ENCODE results near the gene SAMD9L.

The SAMD9L gene

DNA sequence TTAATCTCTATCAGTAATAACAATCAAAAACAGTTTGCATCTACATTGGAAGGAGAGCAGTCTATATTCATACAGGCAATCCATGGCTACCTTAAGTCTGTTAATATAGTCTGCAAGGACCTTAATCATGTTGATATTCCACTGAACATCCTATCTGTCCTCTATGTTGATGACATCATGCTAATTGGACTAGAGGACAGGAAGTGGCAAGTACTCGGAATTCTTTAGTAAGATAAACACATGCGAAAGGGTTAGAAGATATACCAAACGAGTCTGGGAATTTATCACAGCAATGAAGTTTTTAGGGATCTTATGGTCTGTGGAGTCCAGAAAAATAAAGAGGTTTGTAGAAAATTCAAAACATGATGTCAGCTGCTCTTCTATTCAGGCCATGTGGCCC, 11.3 kb upstream of the SAMD9L start:
- peaks cover 17% of the 10 kb centered on the region; the same call in 1 of the 2 replicates for H3K9me3 ChIP-seq (ENCODE audit: insufficient read depth, low read length)
- no peak overlapping the region for H2AFZ ChIP-seq (ENCODE audit: low read depth, low read length, severe bottlenecking)
- no peak overlapping the region for H3K4me3 ChIP-seq (ENCODE audit: insufficient read depth, low read length, poor library complexity, severe bottlenecking)
- H3K4me2 ChIP-seq (ENCODE audit: low read depth, low read length, poor library complexity, severe bottlenecking): no peak overlapping the region
- H3K27me3 ChIP-seq (ENCODE audit: low read length): no peaks in the 10 kb centered on the region
- no peaks in the 10 kb centered on the region for H3F3A ChIP-seq (ENCODE audit: insufficient read depth)
- H3K36me3 ChIP-seq (ENCODE audit: low read length): peaks cover 1% of the 10 kb centered on the region; the same call in 1 of the 2 replicates
- no peak overlapping the region for H3K27ac ChIP-seq (ENCODE audit: low read depth, low read length)
- H3K9ac ChIP-seq (ENCODE audit: low read length): no peak overlapping the region
- no peaks in the 10 kb centered on the region for H3K9me2 ChIP-seq (replicated peaks; ENCODE audit: insufficient read depth, low read length)
- no peaks in the 10 kb centered on the region; the same call in 1 of the 2 replicates for H4K20me1 ChIP-seq (ENCODE audit: low read depth, low read length)
- no peaks in the 10 kb centered on the region for H3K79me2 ChIP-seq (ENCODE audit: insufficient read depth, low read length)
- TF ChIP-seq, protein P1, sequence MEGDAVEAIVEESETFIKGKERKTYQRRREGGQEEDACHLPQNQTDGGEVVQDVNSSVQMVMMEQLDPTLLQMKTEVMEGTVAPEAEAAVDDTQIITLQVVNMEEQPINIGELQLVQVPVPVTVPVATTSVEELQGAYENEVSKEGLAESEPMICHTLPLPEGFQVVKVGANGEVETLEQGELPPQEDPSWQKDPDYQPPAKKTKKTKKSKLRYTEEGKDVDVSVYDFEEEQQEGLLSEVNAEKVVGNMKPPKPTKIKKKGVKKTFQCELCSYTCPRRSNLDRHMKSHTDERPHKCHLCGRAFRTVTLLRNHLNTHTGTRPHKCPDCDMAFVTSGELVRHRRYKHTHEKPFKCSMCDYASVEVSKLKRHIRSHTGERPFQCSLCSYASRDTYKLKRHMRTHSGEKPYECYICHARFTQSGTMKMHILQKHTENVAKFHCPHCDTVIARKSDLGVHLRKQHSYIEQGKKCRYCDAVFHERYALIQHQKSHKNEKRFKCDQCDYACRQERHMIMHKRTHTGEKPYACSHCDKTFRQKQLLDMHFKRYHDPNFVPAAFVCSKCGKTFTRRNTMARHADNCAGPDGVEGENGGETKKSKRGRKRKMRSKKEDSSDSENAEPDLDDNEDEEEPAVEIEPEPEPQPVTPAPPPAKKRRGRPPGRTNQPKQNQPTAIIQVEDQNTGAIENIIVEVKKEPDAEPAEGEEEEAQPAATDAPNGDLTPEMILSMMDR (IDR thresholded peaks at IDR 0.05; ENCODE audit: insufficient read depth, low read length, poor library complexity, severe bottlenecking): no peak
- TF ChIP-seq EZH2phosphoT487 (conservative IDR thresholded peaks at IDR 0.05; ENCODE audit: low read length): no peak

- Histone ChIP-seq H3K79me2 (ENCODE audit: insufficient read depth, low read length) (no peaks in the 10 kb centered on the region), H3K27me3 (ENCODE audit: low read length) (no peaks in the 10 kb centered on the region), H3K9ac (ENCODE audit: low read length) (no peak overlapping the region), H3K4me3 (ENCODE audit: insufficient read depth, low read length, poor library complexity, severe bottlenecking) (no peak overlapping the region), H3K9me3 (ENCODE audit: insufficient read depth, low read length) (peaks cover 8% of the 10 kb centered on the region; the same call in 1 of the 2 replicates), H4K20me1 (ENCODE audit: low read depth, low read length) (no peaks in the 10 kb centered on the region), H3K4me2 (ENCODE audit: low read depth, low read length, poor library complexity, severe bottlenecking) (no peak overlapping the region), H2AFZ (ENCODE audit: low read depth, low read length, severe bottlenecking) (no peak overlapping the region), H3K36me3 (ENCODE audit: low read length) (no peaks in the 10 kb centered on the region), H3K27ac (ENCODE audit: low read depth, low read length) (no peak overlapping the region), H3F3A (ENCODE audit: insufficient read depth) (no peaks in the 10 kb centered on the region), H3K9me2 (replicated peaks; ENCODE audit: insufficient read depth, low read length) (no peaks in the 10 kb centered on the region)
- TF ChIP-seq, protein P1 (IDR thresholded peaks at IDR 0.05; ENCODE audit: insufficient read depth, low read length, poor library complexity, severe bottlenecking): no peak
- TF ChIP-seq EZH2phosphoT487 (conservative IDR thresholded peaks at IDR 0.05; ENCODE audit: low read length): no peak
These were observed 8.7 kb upstream of the SAMD9L start for GRCh38 chr7:93156884-93157283.

DNA sequence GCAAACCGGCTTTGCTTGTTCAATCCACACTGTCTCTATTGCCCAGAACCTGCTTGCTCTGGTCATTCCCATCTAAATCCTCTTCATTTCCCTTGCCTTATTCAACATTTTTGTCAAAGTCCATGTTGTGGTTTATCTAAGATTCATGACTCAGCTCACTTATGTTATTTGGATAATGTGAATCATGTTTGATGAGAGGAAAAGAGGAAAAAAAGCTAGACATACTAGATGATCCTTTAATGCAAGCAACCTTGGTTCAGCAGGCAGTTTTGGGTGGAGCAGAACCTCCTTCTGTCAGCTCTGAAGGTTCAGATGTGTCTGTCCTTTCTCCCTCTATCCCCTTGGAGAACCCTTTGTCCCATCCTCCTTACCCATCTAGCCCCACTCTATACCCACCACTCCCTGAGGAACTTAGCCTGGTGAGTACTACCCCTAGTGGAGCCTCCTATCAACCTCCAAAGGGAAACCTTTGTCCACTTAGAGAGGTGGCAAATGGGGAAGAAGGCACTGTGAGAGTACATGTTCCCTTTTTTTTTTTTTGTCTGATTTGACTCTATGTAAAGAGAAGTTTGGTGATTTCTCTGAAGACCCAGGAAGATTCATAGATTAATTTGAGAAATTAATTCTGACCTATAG, 2.1 kb upstream of the SAMD9L start:
- no peak overlapping the region for H3K27ac ChIP-seq (ENCODE audit: low read depth, low read length)
- no peaks in the 10 kb centered on the region for H4K20me1 ChIP-seq (ENCODE audit: low read depth, low read length)
- H3K4me2 ChIP-seq (ENCODE audit: low read depth, low read length, poor library complexity, severe bottlenecking): no peak overlapping the region
- H3K36me3 ChIP-seq (ENCODE audit: low read length): no peaks in the 10 kb centered on the region
- H3F3A ChIP-seq (ENCODE audit: insufficient read depth): no peaks in the 10 kb centered on the region
- no peak overlapping the region for H3K9ac ChIP-seq (ENCODE audit: low read length)
- no peaks in the 10 kb centered on the region for H3K9me2 ChIP-seq (replicated peaks; ENCODE audit: insufficient read depth, low read length)
- H2AFZ ChIP-seq (ENCODE audit: low read depth, low read length, severe bottlenecking): no peak overlapping the region
- no peaks in the 10 kb centered on the region for H3K9me3 ChIP-seq (ENCODE audit: insufficient read depth, low read length)
- H3K4me3 ChIP-seq (ENCODE audit: insufficient read depth, low read length, poor library complexity, severe bottlenecking): no peak overlapping the region
- no peaks in the 10 kb centered on the region for H3K79me2 ChIP-seq (ENCODE audit: insufficient read depth, low read length)
- TF ChIP-seq EZH2phosphoT487 (conservative IDR thresholded peaks at IDR 0.05; ENCODE audit: low read length): no peak
- TF ChIP-seq, protein P1 (IDR thresholded peaks at IDR 0.05; ENCODE audit: insufficient read depth, low read length, poor library complexity, severe bottlenecking): no peak
- H3K27me3 ChIP-seq (ENCODE audit: low read length): no peaks in the 10 kb centered on the region
